K562 (cell line): ENCODE results near the gene GNAL. TPM values are rescaled to one million over a fixed set of nuclear protein-coding genes. Genes with fewer than 3 reads are reported as not detected.

Source experiments
- CBX8 ChIP-seq: fragments of 200-600 bp; sonication (generic); IDR thresholded peaks from 2 replicates; pipeline ENCODE4 v1.6.1; 2012; ENCODE audit warnings: borderline replicate concordance, mixed run types, low read depth, mild to moderate bottlenecking, moderate library complexity, mixed read lengths, low read length, control low read depth, inconsistent platforms; ENCODE audit not compliant: poor library complexity, severe bottlenecking; ENCODE audit errors: extremely low read depth
- ETS1 ChIP-seq: conservative IDR thresholded peaks from 2 replicates; pipeline ENCODE4 v1.6.1; 2011; ENCODE audit warnings: low read depth, mild to moderate bottlenecking, low read length; ENCODE audit not compliant: control insufficient read depth
- HDAC2 ChIP-seq: fragments of 450-650 bp; IDR thresholded peaks from 2 replicates; pipeline ENCODE4 v1.6.1; 2016; ENCODE audit warnings: mild to moderate bottlenecking
- L3MBTL2 ChIP-seq: fragments of 450-650 bp; IDR thresholded peaks from 2 replicates; pipeline ENCODE4 v1.6.1; 2016; ENCODE audit warnings: mild to moderate bottlenecking, moderate library complexity
- SOX6 ChIP-seq: fragments of 450-650 bp; IDR thresholded peaks from 2 replicates; pipeline ENCODE4 v1.6.1; 2014; ENCODE audit warnings: mild to moderate bottlenecking
- THRAP3 ChIP-seq: fragments of 450-650 bp; IDR thresholded peaks from 2 replicates; pipeline ENCODE4 v1.6.1; 2016; ENCODE audit warnings: mild to moderate bottlenecking, inconsistent platforms, borderline replicate concordance
- ZNF12 ChIP-seq: sonication (generic); formaldehyde crosslinking; IDR thresholded peaks from 2 replicates; pipeline ENCODE4 v1.4.0; 2020; ENCODE audit warnings: mild to moderate bottlenecking, missing genetic modification reagents
- ZNF174 ChIP-seq: fragments of 250-450 bp; sonication (Bioruptor Pico); IDR thresholded peaks from 2 replicates; pipeline ENCODE4 v1.4.0; 2020; ENCODE audit warnings: mild to moderate bottlenecking
- ZNF282 ChIP-seq: sonication (generic); formaldehyde crosslinking; IDR thresholded peaks from 2 replicates; pipeline ENCODE4 v1.8.1; 2023; ENCODE audit warnings: missing genetic modification reagents
- ZNF561 ChIP-seq: fragments of 450-650 bp; formaldehyde crosslinking; conservative IDR thresholded peaks from 2 replicates; pipeline ENCODE4 v1.4.0; 2020; ENCODE audit warnings: mild to moderate bottlenecking, moderate library complexity
- ZSCAN29 ChIP-seq: fragments of 450-650 bp; IDR thresholded peaks from 2 replicates; pipeline ENCODE4 v1.6.1; 2017
- polyA plus RNA-seq, 8 experiments: library from polyadenylated mRNA; depleted of rRNA in 4 of 8; stranded (reverse) in 5 of 8; unstranded in 3 of 8; fragments of >200 nt; fragmentation: Nextera tagmentation in 2 of 8; fragmentation: Illumina TruSeq in 1 of 8; extraction: Ambion mirVana in 2 of 8; extraction: Trizol in 1 of 8; gene quantifications; 2 replicates each; pipeline versions ENCODE4 v1.2.1 to v1.2.3, GENCODE V29; 2011 to 2014; ENCODE audit warnings: inconsistent platforms in 1 of 8, missing spikeins in 1 of 8
- total RNA-seq, 7 experiments: library from RNA; depleted of rRNA in 6 of 7; stranded (reverse); fragments of >200 nt in 6 of 7; fragmentation: Illumina TruSeq in 2 of 7; extraction: Trizol in 2 of 7; gene quantifications; 2 replicates each; pipeline versions ENCODE4 v1.2.1 to v1.2.3, GENCODE V29; 2011 to 2021; ENCODE audit warnings: low replicate concordance in 1 of 7
- TF ChIP-seq, protein P1 (sequence below): fragments of 450-650 bp; IDR thresholded peaks from 2 replicates; pipeline ENCODE4 v1.6.1; 2016; ENCODE audit warnings: borderline replicate concordance

The GNAL gene
- total and polyA plus RNA-seq, 9 of the 15 experiments (the other 6 are each of a cell fraction or from before 2014, with no cell fraction given): under 0.01 to 0.10 (median 0.01) TPM; not detected in 5

DNA sequence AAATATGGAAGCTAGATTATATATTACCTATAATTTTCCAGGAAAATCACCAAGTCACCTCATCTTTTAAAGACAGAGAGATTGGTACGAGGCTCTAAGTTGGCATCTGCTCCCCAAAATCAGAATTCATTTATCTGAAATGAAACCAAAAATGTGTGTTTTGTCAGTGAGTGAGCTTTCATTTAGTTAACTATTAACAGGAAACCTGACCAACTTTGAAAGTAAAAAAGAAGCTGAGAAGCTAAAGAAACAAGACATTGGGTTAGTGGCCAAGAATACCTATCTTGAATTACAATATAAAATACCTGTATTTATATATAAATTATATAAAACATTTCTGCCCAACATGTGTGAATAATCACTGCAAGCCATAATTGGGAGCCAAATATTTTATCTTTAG lies 217.1 kb downstream of the GNAL start (continued):
- TF ChIP-seq, protein P1, sequence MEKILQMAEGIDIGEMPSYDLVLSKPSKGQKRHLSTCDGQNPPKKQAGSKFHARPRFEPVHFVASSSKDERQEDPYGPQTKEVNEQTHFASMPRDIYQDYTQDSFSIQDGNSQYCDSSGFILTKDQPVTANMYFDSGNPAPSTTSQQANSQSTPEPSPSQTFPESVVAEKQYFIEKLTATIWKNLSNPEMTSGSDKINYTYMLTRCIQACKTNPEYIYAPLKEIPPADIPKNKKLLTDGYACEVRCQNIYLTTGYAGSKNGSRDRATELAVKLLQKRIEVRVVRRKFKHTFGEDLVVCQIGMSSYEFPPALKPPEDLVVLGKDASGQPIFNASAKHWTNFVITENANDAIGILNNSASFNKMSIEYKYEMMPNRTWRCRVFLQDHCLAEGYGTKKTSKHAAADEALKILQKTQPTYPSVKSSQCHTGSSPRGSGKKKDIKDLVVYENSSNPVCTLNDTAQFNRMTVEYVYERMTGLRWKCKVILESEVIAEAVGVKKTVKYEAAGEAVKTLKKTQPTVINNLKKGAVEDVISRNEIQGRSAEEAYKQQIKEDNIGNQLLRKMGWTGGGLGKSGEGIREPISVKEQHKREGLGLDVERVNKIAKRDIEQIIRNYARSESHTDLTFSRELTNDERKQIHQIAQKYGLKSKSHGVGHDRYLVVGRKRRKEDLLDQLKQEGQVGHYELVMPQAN: no peak
- TF ChIP-seq CBX8: no peak
- TF ChIP-seq THRAP3: no peak
- TF ChIP-seq ZNF12 (CRISPR knock-in tag): no peak
- no peak for TF ChIP-seq HDAC2
- no peak for TF ChIP-seq SOX6
- no peak for TF ChIP-seq ZNF174 (CRISPR knock-in tag)
- TF ChIP-seq L3MBTL2: no peak
- no peak for TF ChIP-seq ZNF561 (CRISPR knock-in tag)
- TF ChIP-seq ZNF282 (CRISPR knock-in tag): no peak
- no peak for TF ChIP-seq ETS1
- no peak for TF ChIP-seq ZSCAN29
